Thoracic aorta (tissue), 2 donors: ENCODE data around the gene ATP13A5. TPM values are rescaled to one million over a fixed set of nuclear protein-coding genes. Genes with fewer than 3 reads are reported as not detected.

ENCODE experiments used
- ATAC-seq: fragments of 150-250 bp; one replicate; pipeline ENCODE4 v1.8.0; 2017; ENCODE audit warnings: low read depth; ENCODE audit not compliant: insufficient number of reproducible peaks, low FRiP score
- DNase-seq: peaks from one replicate; pipeline ENCODE4 v3.0.0-alpha.2; 2020; ENCODE audit warnings: low spot score
- H3K27ac ChIP-seq, 2 donors: fragments of 200-600 bp; sonication (generic); 1 replicate in 1 of 2; 2 replicates in 1 of 2; pipeline ENCODE4 v1.5.1; 2016; ENCODE audit warnings: mild to moderate bottlenecking in 2 of 2, moderate library complexity in 2 of 2
- H3K27me3 ChIP-seq: fragments of 200-600 bp; sonication (generic); replicated peaks from 2 replicates; pipeline ENCODE4 v1.6.0; 2016; ENCODE audit warnings: mild to moderate bottlenecking; ENCODE audit not compliant: insufficient read depth
- H3K36me3 ChIP-seq: fragments of 200-600 bp; sonication (generic); one replicate; pipeline ENCODE4 v1.5.1; 2016
- H3K4me1 ChIP-seq, 2 donors: fragments of 200-600 bp; sonication (generic); 1 replicate in 1 of 2; 2 replicates in 1 of 2; pipeline versions ENCODE4 v1.5.1 to v1.6.0; 2016; ENCODE audit warnings: low read depth in 2 of 2, mild to moderate bottlenecking in 1 of 2; ENCODE audit not compliant: control insufficient read depth in 1 of 2
- H3K4me3 ChIP-seq: fragments of 200-600 bp; sonication (generic); 2 replicates; pipeline ENCODE4 v1.5.1; 2016; ENCODE audit warnings: mild to moderate bottlenecking
- H3K9me3 ChIP-seq: fragments of 200-600 bp; sonication (generic); 2 replicates; pipeline ENCODE4 v1.5.1; 2016
- CTCF ChIP-seq: fragments of 200-600 bp; sonication (generic); IDR thresholded peaks from one replicate; pipeline ENCODE4 v1.5.1; 2019; ENCODE audit warnings: antibody characterized with exemption
- total RNA-seq, 2 donors: library from RNA; depleted of rRNA; stranded (reverse); fragments of >200 nt; gene quantifications; one replicate each; pipeline versions ENCODE4 v1.1.0 to v1.2.3, GENCODE V29; 2016

ATP13A5 gene
- total RNA-seq, 2 donors from 2014 or later: not detected

- H3K4me1 ChIP-seq: no peaks in the 10 kb centered on the region
- no peaks in the 10 kb centered on the region for H3K27me3 ChIP-seq
- ATAC-seq (no peak), DNase-seq (no peak)
- H3K9me3 ChIP-seq: no peaks in the 10 kb centered on the region
- H3K27ac ChIP-seq: no peak overlapping the region
- TF ChIP-seq CTCF: no peak
- peak overlapping the region; percentile 72 for H3K4me3 ChIP-seq
- H3K36me3 ChIP-seq: no peaks in the 10 kb centered on the region
Observed at GRCh38 chr3:193240436-193240849, 138.1 kb downstream of the ATP13A5 start.

- Histone ChIP-seq H3K4me1 (no peaks in the 10 kb centered on the region), H3K27ac (no peak overlapping the region), H3K9me3 (no peaks in the 10 kb centered on the region), H3K36me3 (no peaks in the 10 kb centered on the region), H3K4me3 (no peak overlapping the region), H3K27me3 (no peaks in the 10 kb centered on the region)
- DNase-seq (no peak), ATAC-seq (no peak)
- TF ChIP-seq CTCF: no peak
Observed at GRCh38 chr3:193237030-193237429, 141.5 kb downstream of the ATP13A5 start.

- no peak for TF ChIP-seq CTCF
- no peak overlapping the region for H3K4me3 ChIP-seq
- H3K4me1 ChIP-seq: no peaks in the 10 kb centered on the region
- H3K27me3 ChIP-seq: no peaks in the 10 kb centered on the region
- ATAC-seq: no peak
- H3K27ac ChIP-seq: no peak overlapping the region
- no peak for DNase-seq
- H3K9me3 ChIP-seq: no peaks in the 10 kb centered on the region
- H3K36me3 ChIP-seq: no peaks in the 10 kb centered on the region
Observed at GRCh38 chr3:193236599-193236998, 142.0 kb downstream of the ATP13A5 start.

- no peak overlapping the region for H3K4me3 ChIP-seq
- no peaks in the 10 kb centered on the region for H3K36me3 ChIP-seq
- H3K27me3 ChIP-seq: no peaks in the 10 kb centered on the region
- no peaks in the 10 kb centered on the region for H3K9me3 ChIP-seq
- no peak for TF ChIP-seq CTCF
- no peak overlapping the region for H3K27ac ChIP-seq
- no peaks in the 10 kb centered on the region for H3K4me1 ChIP-seq
- ATAC-seq (no peak), DNase-seq (no peak)
Observed at GRCh38 chr3:193231201-193231600, 147.4 kb downstream of the ATP13A5 start.

GRCh38 chr3:193230610-193231009, 147.9 kb downstream of the ATP13A5 start:
- H3K27ac ChIP-seq: no peak overlapping the region
- no peaks in the 10 kb centered on the region for H3K4me1 ChIP-seq
- DNase-seq (no peak), ATAC-seq (no peak)
- H3K4me3 ChIP-seq: no peak overlapping the region
- H3K36me3 ChIP-seq: no peaks in the 10 kb centered on the region
- no peak for TF ChIP-seq CTCF
- no peaks in the 10 kb centered on the region for H3K9me3 ChIP-seq
- no peaks in the 10 kb centered on the region for H3K27me3 ChIP-seq
